ENCODE data around the gene CEBPA.
"Not testable (repeated sequence)": the region's sequence is repeated elsewhere in the genome, so short reads cannot be mapped to it uniquely, and the experiment has no call there.

Gene CEBPA

GRCh38 chr19:33300009-33300893 lies 2.1 kb downstream of the CEBPA start:
- no peak for DNase-seq

GRCh38 chr19:33299051-33299688 lies 3.2 kb downstream of the CEBPA start:
- no peak for DNase-seq

GRCh38 chr19:33298146-33298911 lies 4.0 kb downstream of the CEBPA start:
- DNase-seq: no peak

GRCh38 chr19:33297401-33298145 lies 4.8 kb downstream of the CEBPA start:
- DNase-seq: no peak

- no peak for DNase-seq
Measured at GRCh38 chr19:33296488-33296971, 5.8 kb downstream of the CEBPA start.

GRCh38 chr19:33295621-33296487 lies 6.5 kb downstream of the CEBPA start:
- no peak for DNase-seq

GRCh38 chr19:33295046-33295445 lies 7.3 kb downstream of the CEBPA start:
- DNase-seq: not testable (repeated sequence)

GRCh38 chr19:33294058-33294798 lies 8.1 kb downstream of the CEBPA start:
- no peak for DNase-seq

- no peak for DNase-seq
Measured at GRCh38 chr19:33293255-33294057, 8.9 kb downstream of the CEBPA start.

GRCh38 chr19:33292595-33293254 lies 9.6 kb downstream of the CEBPA start:
- DNase-seq: no peak

GRCh38 chr19:33291623-33292534 lies 10.5 kb downstream of the CEBPA start:
- DNase-seq: no peak

GRCh38 chr19:33290956-33291622 lies 11.2 kb downstream of the CEBPA start:
- DNase-seq: no peak

GRCh38 chr19:33290082-33290815 lies 12.1 kb downstream of the CEBPA start:
- no peak for DNase-seq

GRCh38 chr19:33289261-33289660 lies 13.1 kb downstream of the CEBPA start:
- no peak for DNase-seq

GRCh38 chr19:33288666-33289065 lies 13.7 kb downstream of the CEBPA start:
- DNase-seq: no peak

- DNase-seq: no peak
Measured at GRCh38 chr19:33287927-33288326, 14.4 kb downstream of the CEBPA start.

- no peak for DNase-seq
Measured at GRCh38 chr19:33287438-33287837, 14.9 kb downstream of the CEBPA start.

Data from NCI-H446 treated with DMSO at 0.1 percent for 48 hours (cell line).